Muscle layer of duodenum (tissue), 2 donors: ENCODE measurements around the gene CYP3A5.

Source experiments
- H3K27ac ChIP-seq: one replicate; pipeline ENCODE4 v1.7.0; 2013; ENCODE audit warnings: mild to moderate bottlenecking, low read length
- H3K27me3 ChIP-seq: one replicate; pipeline ENCODE4 v1.7.0; 2013; ENCODE audit warnings: low read depth, mild to moderate bottlenecking, control low read depth, low read length
- H3K36me3 ChIP-seq, 2 donors: one replicate each; pipeline ENCODE4 v1.7.0; 2013; ENCODE audit warnings: low read length in 2 of 2, control low read depth in 1 of 2, mild to moderate bottlenecking in 1 of 2; ENCODE audit not compliant: insufficient read depth in 2 of 2, control insufficient read depth in 1 of 2
- H3K4me1 ChIP-seq, 2 donors: one replicate each; pipeline ENCODE4 v1.7.0; 2013; ENCODE audit warnings: low read length in 2 of 2, mild to moderate bottlenecking in 2 of 2, control low read depth in 1 of 2, moderate library complexity in 1 of 2; ENCODE audit not compliant: insufficient read depth in 2 of 2, control insufficient read depth in 1 of 2
- H3K4me3 ChIP-seq, 2 donors: one replicate each; pipeline ENCODE4 v1.7.0; 2013; ENCODE audit warnings: low read length in 2 of 2, low read depth in 1 of 2, mild to moderate bottlenecking in 1 of 2
- H3K9me3 ChIP-seq, 2 donors: one replicate each; pipeline ENCODE4 v1.7.0; 2013; ENCODE audit warnings: low read length in 2 of 2, control low read depth in 1 of 2, mild to moderate bottlenecking in 1 of 2; ENCODE audit not compliant: control insufficient read depth in 1 of 2
- donor health status: healthy.

The CYP3A5 gene

GRCh38 chr7:99622596-99622995 lies 57.2 kb downstream of the CYP3A5 start:
- H3K27ac ChIP-seq = no peak overlapping the region
- H3K27me3 ChIP-seq = no peaks in the 10 kb centered on the region
- no peaks in the 10 kb centered on the region for H3K9me3 ChIP-seq
- peaks cover 0 to 11% of the 10 kb centered on the region in 2 donors for H3K4me1 ChIP-seq
- peaks cover 79 to 92% of the 10 kb centered on the region in 2 donors for H3K36me3 ChIP-seq
- no peak overlapping the region for H3K4me3 ChIP-seq

- peaks cover 0 to 16% of the 10 kb centered on the region in 2 donors for H3K4me1 ChIP-seq
- H3K27me3 ChIP-seq = no peaks in the 10 kb centered on the region
- no peaks in the 10 kb centered on the region for H3K9me3 ChIP-seq
- peaks cover 67 to 80% of the 10 kb centered on the region in 2 donors for H3K36me3 ChIP-seq
- no peak overlapping the region for H3K4me3 ChIP-seq
- H3K27ac ChIP-seq = no peak overlapping the region
Measured at GRCh38 chr7:99621271-99621670, 58.5 kb downstream of the CYP3A5 start.

GRCh38 chr7:99619571-99620130 lies 60.1 kb downstream of the CYP3A5 start:
- H3K4me3 ChIP-seq = no peak overlapping the region
- H3K36me3 ChIP-seq = peaks cover 53 to 64% of the 10 kb centered on the region in 2 donors
- no peaks in the 10 kb centered on the region for H3K27me3 ChIP-seq
- no peak overlapping the region for H3K27ac ChIP-seq
- H3K9me3 ChIP-seq = no peaks in the 10 kb centered on the region
- peaks cover 0 to 16% of the 10 kb centered on the region in 2 donors for H3K4me1 ChIP-seq

- Histone ChIP-seq H3K4me1 (peaks cover 0 to 16% of the 10 kb centered on the region in 2 donors), H3K27me3 (no peaks in the 10 kb centered on the region), H3K4me3 (no peak overlapping the region), H3K36me3 (peaks cover 47 to 55% of the 10 kb centered on the region in 2 donors), H3K27ac (no peak overlapping the region), H3K9me3 (no peaks in the 10 kb centered on the region)
Measured at GRCh38 chr7:99618726-99619125, 61.1 kb downstream of the CYP3A5 start.

GRCh38 chr7:99617192-99617781 lies 62.5 kb downstream of the CYP3A5 start:
- Histone ChIP-seq H3K27ac (peak overlapping the region; percentile 82), H3K4me3 (peak overlapping the region; percentile 94 to 99), H3K36me3 (peaks cover 34 to 40% of the 10 kb centered on the region in 2 donors), H3K4me1 (peaks cover 0 to 16% of the 10 kb centered on the region in 2 donors), H3K27me3 (no peaks in the 10 kb centered on the region), H3K9me3 (no peaks in the 10 kb centered on the region)

GRCh38 chr7:99616359-99617191 lies 63.2 kb downstream of the CYP3A5 start, which contains the start of gene ZSCAN25:
Gene ZSCAN25, plus strand, starts transcription at chr7:99616946. Its CDS starts 2,661 bp downstream, at chr7:99619607.
- peak within 1 kb of the TSS; percentile 82 for H3K27ac ChIP-seq
- H3K4me1 ChIP-seq = peaks cover 0 to 16% of the 10 kb centered on the region in 2 donors
- H3K36me3 ChIP-seq = peaks cover 30 to 33% of the 10 kb centered on the region in 2 donors
- no peaks in the 10 kb centered on the region for H3K9me3 ChIP-seq
- no peaks in the 10 kb centered on the region for H3K27me3 ChIP-seq
- H3K4me3 ChIP-seq = peak within 1 kb of the TSS; percentile 94 to 99

DNA sequence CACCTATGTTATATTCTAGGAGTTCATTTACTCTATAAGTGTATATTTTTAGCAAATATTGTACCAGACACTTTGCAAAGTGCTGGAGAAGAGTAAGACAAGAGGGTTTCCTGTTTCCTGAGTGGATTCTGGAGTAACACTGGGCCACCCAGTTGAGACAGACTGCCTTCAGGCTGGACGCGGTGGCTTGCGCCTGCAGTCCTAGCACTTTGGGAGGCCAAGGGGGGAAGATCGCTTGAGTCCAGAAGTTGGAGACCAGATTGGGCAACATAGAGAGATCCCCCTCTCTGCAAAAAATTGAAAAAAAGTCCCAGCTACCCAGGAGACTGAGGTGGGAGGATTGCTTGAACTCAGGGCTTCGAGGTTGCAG lies 63.8 kb downstream of the CYP3A5 start:
- Histone ChIP-seq H3K4me3 (peak overlapping the region; percentile 94 to 99), H3K4me1 (peaks cover 0 to 16% of the 10 kb centered on the region in 2 donors), H3K9me3 (no peaks in the 10 kb centered on the region), H3K36me3 (peaks cover 24 to 27% of the 10 kb centered on the region in 2 donors), H3K27me3 (no peaks in the 10 kb centered on the region), H3K27ac (no peak overlapping the region)

DNA sequence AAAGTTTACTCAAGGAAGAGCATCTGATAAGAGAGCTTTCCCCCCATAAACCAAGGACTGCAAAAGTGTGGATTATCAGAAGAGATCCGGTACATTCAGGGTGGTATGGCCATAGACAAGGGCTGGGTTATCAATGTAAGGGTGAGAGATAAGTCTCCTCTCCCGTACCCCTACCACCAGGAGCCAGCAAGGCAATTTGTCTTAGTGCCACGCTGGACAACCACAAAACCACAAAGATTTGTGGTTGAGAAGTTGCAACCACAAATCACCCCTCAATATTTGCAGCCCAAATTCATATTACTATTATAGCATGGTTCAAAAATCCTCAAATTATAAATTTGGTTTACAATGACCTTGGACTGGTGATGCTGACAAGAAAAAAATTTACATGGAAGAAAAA lies 65.3 kb downstream of the CYP3A5 start:
- no peaks in the 10 kb centered on the region for H3K27me3 ChIP-seq
- H3K27ac ChIP-seq = no peak overlapping the region
- no peaks in the 10 kb centered on the region for H3K9me3 ChIP-seq
- H3K36me3 ChIP-seq = peaks cover 10 to 12% of the 10 kb centered on the region in 2 donors
- peaks cover 0 to 16% of the 10 kb centered on the region in 2 donors for H3K4me1 ChIP-seq
- no peak overlapping the region for H3K4me3 ChIP-seq

- Histone ChIP-seq H3K4me1 (no peaks in the 10 kb centered on the region), H3K4me3 (no peak overlapping the region), H3K27me3 (no peaks in the 10 kb centered on the region), H3K9me3 (no peaks in the 10 kb centered on the region), H3K27ac (no peak overlapping the region), H3K36me3 (no peaks in the 10 kb centered on the region)
Measured at GRCh38 chr7:99607548-99607947, 72.2 kb downstream of the CYP3A5 start.

DNA sequence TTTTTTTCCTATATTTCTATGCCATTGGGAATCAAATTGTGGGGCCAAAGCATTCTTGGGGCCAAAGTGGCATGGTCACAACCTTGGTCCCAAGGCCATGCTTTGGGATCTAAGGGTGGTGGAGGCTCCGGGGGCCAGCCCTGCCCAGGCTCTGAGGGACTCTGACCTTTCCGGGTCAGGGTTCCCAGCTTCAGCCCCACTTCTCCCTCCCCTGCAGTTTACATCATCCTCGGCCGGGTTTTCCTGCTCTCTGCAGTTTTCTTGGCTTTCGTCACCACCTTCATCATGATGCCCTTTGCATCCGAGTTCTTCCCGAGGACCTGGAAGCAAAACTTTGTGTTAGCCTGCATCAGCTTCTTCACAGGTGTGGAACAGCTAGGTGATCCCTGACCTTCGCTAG lies 73.3 kb downstream of the CYP3A5 start:
- no peaks in the 10 kb centered on the region for H3K27me3 ChIP-seq
- H3K9me3 ChIP-seq = no peaks in the 10 kb centered on the region
- H3K36me3 ChIP-seq = no peaks in the 10 kb centered on the region
- H3K4me1 ChIP-seq = no peaks in the 10 kb centered on the region
- H3K27ac ChIP-seq = no peak overlapping the region
- no peak overlapping the region for H3K4me3 ChIP-seq

GRCh38 chr7:99605527-99605926 lies 74.3 kb downstream of the CYP3A5 start:
- H3K9me3 ChIP-seq = no peaks in the 10 kb centered on the region
- no peaks in the 10 kb centered on the region for H3K36me3 ChIP-seq
- no peak overlapping the region for H3K4me3 ChIP-seq
- no peaks in the 10 kb centered on the region for H3K4me1 ChIP-seq
- no peaks in the 10 kb centered on the region for H3K27me3 ChIP-seq
- no peak overlapping the region for H3K27ac ChIP-seq
